Adrenal gland (tissue), 12 donors: ENCODE results near the gene PAK5. TPM values are rescaled to one million over a fixed set of nuclear protein-coding genes. Genes with fewer than 3 reads are reported as not detected.
A peak's percentile ranks its signal among the peaks of the same experiment; 100 is the strongest.

Experiments used
- DNase-seq, 7 donors: peaks; one replicate each; pipeline ENCODE4 v3.0.0-alpha.2; 2019 to 2020
- H3K27ac ChIP-seq, 5 donors: fragments of 200-600 bp; sonication (generic) in 4 of 5; 1 replicate in 3 of 5; 2 replicates in 2 of 5; pipeline versions ENCODE4 v1.5.1 to v1.8.0; 2016 to 2020; ENCODE audit warnings: mild to moderate bottlenecking in 1 of 5
- H3K27me3 ChIP-seq: fragments of 200-600 bp; 2 replicates; pipeline ENCODE4 v1.8.0; 2021
- H3K36me3 ChIP-seq, 2 donors: fragments of 200-600 bp; replicated peaks in 1 of 2; 1 replicate in 1 of 2; 2 replicates in 1 of 2; pipeline versions ENCODE4 v1.5.1 to v1.8.0; 2018 to 2022
- H3K4me1 ChIP-seq, 2 donors: fragments of 200-600 bp; replicated peaks in 1 of 2; 1 replicate in 1 of 2; 2 replicates in 1 of 2; pipeline versions ENCODE4 v1.5.1 to v1.8.0; 2018 to 2021
- H3K4me3 ChIP-seq, 4 donors: fragments of 200-600 bp; sonication (generic) in 3 of 4; one replicate each; pipeline ENCODE4 v1.5.1; 2016 to 2018
- H3K9me3 ChIP-seq, 3 donors: fragments of 200-600 bp; sonication (generic) in 1 of 3; replicated peaks in 1 of 3; 1 replicate in 2 of 3; 2 replicates in 1 of 3; pipeline versions ENCODE4 v1.5.1 to v1.8.0; 2016 to 2021
- CTCF ChIP-seq, 6 experiments: fragments of 450-650 bp in 4 of 6; fragments of 200-600 bp in 2 of 6; sonication (generic) in 1 of 6; IDR thresholded peaks; 1 replicate in 5 of 6; 2 replicates in 1 of 6; pipeline versions ENCODE4 v1.5.1 to v1.8.0; 2016 to 2021; ENCODE audit warnings: antibody characterized with exemption in 6 of 6, mild to moderate bottlenecking in 2 of 6, moderate library complexity in 1 of 6
- POLR2A ChIP-seq, 2 donors: fragments of 450-650 bp; IDR thresholded peaks; one replicate each; pipeline ENCODE4 v1.6.1; 2017; ENCODE audit warnings: antibody characterized with exemption in 2 of 2, mild to moderate bottlenecking in 2 of 2, moderate library complexity in 1 of 2
- WGBS, 4 donors: extraction: QIAGEN DNeasy Blood & Tissue Kit in 2 of 4; methylation state at CpG; one replicate each; pipeline versions ENCODE4 v1.1.5 to v1.1.7; 2013 to 2017; 5-methylcytosine and 5-hydroxymethylcytosine counted together
- intact Hi-C, 2 donors: fragments of 100-400 bp; cut with DNase I; formaldehyde crosslinking; loops; one replicate each; pipeline versions ENCODE4 v1.14.1 to v1.15.0; 2022 to 2023
- polyA plus RNA-seq, 3 donors: library from polyadenylated mRNA; stranded (reverse); fragments of 200-250 nt in 2 of 3; fragments of 350-450 nt in 1 of 3; fragmentation: Illumina TruSeq in 1 of 3; extraction: RNeasy Lipid Tissue Mini Kit (QIAGEN cat#74804) in 1 of 3; gene quantifications; one replicate each; pipeline ENCODE4 v1.2.3, GENCODE V29; 2013 to 2014
- total RNA-seq, 9 donors: library from RNA; depleted of rRNA in 4 of 9; stranded (reverse); fragments of >200 nt in 4 of 9; fragments of 120-200 nt in 1 of 9; fragmentation: NEBNext Ultra II Directional in 1 of 9; extraction: Animal tissue kit (Norgen Biotek cat#: 25700) in 1 of 9; gene quantifications; one replicate each; pipeline versions ENCODE4 v1.1.0 to v1.2.4, GENCODE V29; 2013 to 2023
- donor health status: healthy with polysubstance abuse.
- donor health status: Bipolar disorder and iron deficiency.
- donor health status: DM: yes; HTN: yes; CAD: no.
- donor health status: DM: no; HTN: no; CAD: no.
- donor health status: DM: no; HTN: no; CAD: no.
- donor health status: DM: yes; HTN: yes; CAD: no.

PAK5 gene
- total and polyA plus RNA-seq, 12 donors, result 1.2 to 17.0 (median 4.0) TPM

- Histone ChIP-seq H3K9me3 (no peaks in the 10 kb centered on the region), H3K27ac (no peak overlapping the region), H3K27me3 (no peaks in the 10 kb centered on the region), H3K4me3 (no peak overlapping the region), H3K36me3 (no peaks in the 10 kb centered on the region), H3K4me1 (no peaks in the 10 kb centered on the region)
- 93 to 95% (median 94%) methylated on average over 20 of the region's 20 CpGs for WGBS, 4 donors
- no peak for DNase-seq
- TF ChIP-seq POLR2A (IDR thresholded peaks at IDR 0.05) (no peak), CTCF (IDR thresholded peaks at IDR 0.05) (no peak)
- intact Hi-C loops, result no loop called here
Observed at GRCh38 chr20:9565910-9566550, 272.8 kb downstream of the PAK5 start.

DNA sequence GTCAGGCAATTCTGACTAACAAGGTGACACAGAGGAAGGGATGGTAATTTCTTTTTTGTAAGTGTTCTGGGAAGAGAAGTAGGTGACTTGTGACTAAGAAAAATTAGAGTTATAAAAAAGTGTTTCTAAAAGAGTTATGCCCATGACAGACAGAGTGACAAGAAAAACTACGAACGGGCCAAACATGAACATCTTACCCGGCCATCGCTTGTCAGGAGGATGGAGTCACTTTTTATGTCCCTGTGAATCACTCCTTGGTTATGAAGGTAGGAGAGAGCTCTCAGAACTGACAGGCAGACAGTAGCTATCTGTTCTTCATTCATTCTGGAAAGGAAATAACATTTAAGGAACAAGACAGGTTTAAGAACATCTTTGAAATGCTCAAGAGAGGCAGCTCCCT is 281.5 kb downstream of the PAK5 start:
- WGBS, 4 donors, result 90 to 95% (median 93%) methylated on average over 4 of the region's 4 CpGs
- Histone ChIP-seq H3K36me3 (no peaks in the 10 kb centered on the region), H3K9me3 (no peaks in the 10 kb centered on the region), H3K27ac (no peak overlapping the region), H3K4me1 (no peaks in the 10 kb centered on the region), H3K27me3 (no peaks in the 10 kb centered on the region), H3K4me3 (no peak overlapping the region)
- TF ChIP-seq POLR2A (IDR thresholded peaks at IDR 0.05) (no peak), CTCF (IDR thresholded peaks at IDR 0.05) (no peak)
- no peak for DNase-seq
- intact Hi-C loops, result no loop called here

DNA sequence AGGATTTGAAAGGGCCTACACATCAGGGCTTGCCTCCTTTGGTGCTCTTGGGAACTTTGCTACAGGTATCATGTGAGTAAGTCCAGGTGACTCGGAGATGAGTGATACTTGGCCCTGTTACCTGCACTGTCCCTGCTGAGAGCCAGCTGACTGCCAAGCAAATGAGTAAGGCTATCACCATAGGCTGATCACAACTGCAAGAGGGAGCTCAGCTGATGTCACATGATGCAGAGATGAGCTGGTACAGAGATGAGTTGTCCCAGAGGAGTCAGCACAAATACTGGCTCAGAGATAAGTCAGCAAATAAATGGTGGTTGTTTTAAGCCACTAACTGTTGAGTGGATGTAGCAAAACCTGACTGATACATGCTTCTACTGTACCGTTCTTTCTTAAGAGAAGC is 283.1 kb downstream of the PAK5 start:
- intact Hi-C loops, result no loop called here

More for the DNA sequence above, 283.1 kb downstream of the PAK5 start:
- no peak overlapping the region for H3K4me3 ChIP-seq
- no peaks in the 10 kb centered on the region for H3K36me3 ChIP-seq
- no peaks in the 10 kb centered on the region for H3K4me1 ChIP-seq
- H3K27me3 ChIP-seq, result no peaks in the 10 kb centered on the region
- WGBS, 4 donors, result 86 to 98% (median 94%) methylated on average over 2 of the region's 2 CpGs
- H3K9me3 ChIP-seq, result no peaks in the 10 kb centered on the region
- peak in 1 of 7 donors; percentile 38 for DNase-seq
- no peak overlapping the region for H3K27ac ChIP-seq
- TF ChIP-seq POLR2A (IDR thresholded peaks at IDR 0.05) (no peak), CTCF (IDR thresholded peaks at IDR 0.05) (no peak)
